ENCODE data around the gene PTPRT.

PTPRT gene

GRCh38 chr20:42565235-42565995, 624.3 kb downstream of the PTPRT start:
- H3K4me1 ChIP-seq = no peaks in the 10 kb centered on the region
- no peak for TF ChIP-seq CTCF (IDR thresholded peaks at IDR 0.05; ENCODE audit: low read depth, low read length)
- H3K27me3 ChIP-seq = no peaks in the 10 kb centered on the region
- H3K36me3 ChIP-seq = no peaks in the 10 kb centered on the region
- no peak for DNase-seq
- H3K4me3 ChIP-seq (ENCODE audit: low read depth, low read length) = no peak overlapping the region
- H3K9me3 ChIP-seq = no peaks in the 10 kb centered on the region

GRCh38 chr20:42559665-42560064, 630.0 kb downstream of the PTPRT start:
- no peaks in the 10 kb centered on the region for H3K4me1 ChIP-seq
- H3K4me3 ChIP-seq (ENCODE audit: low read depth, low read length) = no peak overlapping the region
- H3K27me3 ChIP-seq = no peaks in the 10 kb centered on the region
- H3K36me3 ChIP-seq = no peaks in the 10 kb centered on the region
- no peak for DNase-seq
- no peaks in the 10 kb centered on the region for H3K9me3 ChIP-seq
- TF ChIP-seq CTCF (IDR thresholded peaks at IDR 0.05; ENCODE audit: low read depth, low read length) = no peak

GRCh38 chr20:42556575-42556974, 633.1 kb downstream of the PTPRT start:
- DNase-seq = no peak
- Histone ChIP-seq H3K36me3 (no peaks in the 10 kb centered on the region), H3K4me3 (ENCODE audit: low read depth, low read length) (no peak overlapping the region), H3K4me1 (no peaks in the 10 kb centered on the region), H3K27me3 (no peaks in the 10 kb centered on the region), H3K9me3 (no peaks in the 10 kb centered on the region)
- no peak for TF ChIP-seq CTCF (IDR thresholded peaks at IDR 0.05; ENCODE audit: low read depth, low read length)

- no peak overlapping the region for H3K4me3 ChIP-seq (ENCODE audit: low read depth, low read length)
- no peak for TF ChIP-seq CTCF (IDR thresholded peaks at IDR 0.05; ENCODE audit: low read depth, low read length)
- H3K27me3 ChIP-seq = no peaks in the 10 kb centered on the region
- no peaks in the 10 kb centered on the region for H3K4me1 ChIP-seq
- H3K9me3 ChIP-seq = no peaks in the 10 kb centered on the region
- no peak for DNase-seq
- no peaks in the 10 kb centered on the region for H3K36me3 ChIP-seq
Measured at GRCh38 chr20:42553374-42553773, 636.3 kb downstream of the PTPRT start.

GRCh38 chr20:42549496-42549895, 640.2 kb downstream of the PTPRT start:
- no peak overlapping the region for H3K4me3 ChIP-seq (ENCODE audit: low read depth, low read length)
- H3K36me3 ChIP-seq = no peaks in the 10 kb centered on the region
- DNase-seq = no peak
- H3K27me3 ChIP-seq = no peaks in the 10 kb centered on the region
- no peaks in the 10 kb centered on the region for H3K9me3 ChIP-seq
- H3K4me1 ChIP-seq = no peaks in the 10 kb centered on the region
- TF ChIP-seq CTCF (IDR thresholded peaks at IDR 0.05; ENCODE audit: low read depth, low read length) = no peak

- Histone ChIP-seq H3K9me3 (no peaks in the 10 kb centered on the region), H3K27me3 (no peaks in the 10 kb centered on the region), H3K4me1 (no peaks in the 10 kb centered on the region), H3K4me3 (ENCODE audit: low read depth, low read length) (no peak overlapping the region), H3K36me3 (no peaks in the 10 kb centered on the region)
- TF ChIP-seq CTCF (IDR thresholded peaks at IDR 0.05; ENCODE audit: low read depth, low read length) = no peak
- DNase-seq = no peak
Measured at GRCh38 chr20:42544926-42545325, 644.8 kb downstream of the PTPRT start.
